Testis (tissue), 3 donors: ENCODE measurements around the gene SMURF2. TPM values are rescaled to one million over a fixed set of nuclear protein-coding genes. Genes with fewer than 3 reads are reported as not detected.

Experiments
- DNase-seq: peaks from one replicate; pipeline ENCODE4 v3.0.0-alpha.2; 2019
- H3K27ac ChIP-seq, 2 donors: fragments of 200-600 bp; sonication (generic); one replicate each; pipeline ENCODE4 v1.5.1; 2019
- H3K27me3 ChIP-seq: fragments of 200-600 bp; sonication (generic); one replicate; pipeline ENCODE4 v1.5.1; 2019
- H3K36me3 ChIP-seq: fragments of 200-600 bp; sonication (generic); one replicate; pipeline ENCODE4 v1.5.1; 2017; ENCODE audit warnings: low read depth; ENCODE audit errors: missing control alignments
- H3K4me1 ChIP-seq: fragments of 200-600 bp; sonication (generic); one replicate; pipeline ENCODE4 v1.5.1; 2019
- H3K4me3 ChIP-seq, 2 donors: fragments of 200-600 bp; sonication (generic); one replicate each; pipeline ENCODE4 v1.5.1; 2017 to 2019
- H3K9me3 ChIP-seq: fragments of 200-600 bp; sonication (generic); one replicate; pipeline ENCODE4 v1.5.1; 2017
- CTCF ChIP-seq, 3 experiments: fragments of 450-650 bp in 2 of 3; fragments of 200-600 bp in 1 of 3; sonication (generic) in 1 of 3; IDR thresholded peaks; one replicate each; pipeline ENCODE4 v1.5.1; 2016 to 2019; ENCODE audit warnings: antibody characterized with exemption in 3 of 3, mild to moderate bottlenecking in 2 of 3, moderate library complexity in 1 of 3
- POLR2A ChIP-seq: fragments of 450-650 bp; IDR thresholded peaks from one replicate; pipeline ENCODE4 v1.6.1; 2017; ENCODE audit warnings: antibody characterized with exemption, mild to moderate bottlenecking, moderate library complexity
- WGBS, 2 donors: methylation state at CpG; one replicate each; pipeline ENCODE4 v1.1.5; 2018; 5-methylcytosine and 5-hydroxymethylcytosine counted together
- intact Hi-C: fragments of 100-400 bp; cut with DNase I; formaldehyde crosslinking; loops from one replicate; pipeline ENCODE4 v1.15.1; 2023; ENCODE audit warnings: low total_unique reads
- polyA plus RNA-seq: library from polyadenylated mRNA; stranded (reverse); fragments of 350-450 nt; fragmentation: Illumina TruSeq; extraction: RNeasy Lipid Tissue Mini Kit (QIAGEN cat#74804); gene quantifications from one replicate; pipeline ENCODE4 v1.2.3, GENCODE V29; 2014; ENCODE audit warnings: low read depth, low replicate concordance; ENCODE audit not compliant: insufficient read depth
- total RNA-seq, 2 donors: library from RNA; depleted of rRNA; stranded (reverse); fragments of >200 nt; gene quantifications; one replicate each; pipeline ENCODE4 v1.2.3, GENCODE V29; 2016

SMURF2 gene
- total and polyA plus RNA-seq, 3 donors from 2014 or later: 28.9 to 50.0 (median 32.2) TPM

GRCh38 chr17:64533784-64534183, 128.3 kb downstream of the SMURF2 start:
- no peaks in the 10 kb centered on the region for H3K36me3 ChIP-seq
- peak overlapping the region; percentile 28 to 34 for H3K27ac ChIP-seq
- no peak for DNase-seq
- intact Hi-C loops: no loop called here
- peaks cover 23% of the 10 kb centered on the region for H3K4me1 ChIP-seq
- H3K9me3 ChIP-seq: no peaks in the 10 kb centered on the region
- H3K4me3 ChIP-seq: no peak overlapping the region
- H3K27me3 ChIP-seq: no peaks in the 10 kb centered on the region
- WGBS, 2 donors: 26 to 42% methylated on average over 2 of the region's 2 CpGs
- TF ChIP-seq POLR2A (no peak), CTCF (IDR thresholded peaks at IDR 0.05) (no peak)

GRCh38 chr17:64532409-64532808, 129.7 kb downstream of the SMURF2 start:
- no peaks in the 10 kb centered on the region for H3K9me3 ChIP-seq
- DNase-seq: no peak
- H3K4me3 ChIP-seq: no peak overlapping the region
- H3K4me1 ChIP-seq: peaks cover 23% of the 10 kb centered on the region
- no peak for TF ChIP-seq CTCF (IDR thresholded peaks at IDR 0.05)
- no peak for TF ChIP-seq POLR2A
- H3K36me3 ChIP-seq: no peaks in the 10 kb centered on the region
- intact Hi-C loops: no loop called here
- no peaks in the 10 kb centered on the region for H3K27me3 ChIP-seq
- 81 to 87% methylated on average over 5 of the region's 5 CpGs for WGBS, 2 donors
- H3K27ac ChIP-seq: peak overlapping the region; percentile 5 to 22

DNA sequence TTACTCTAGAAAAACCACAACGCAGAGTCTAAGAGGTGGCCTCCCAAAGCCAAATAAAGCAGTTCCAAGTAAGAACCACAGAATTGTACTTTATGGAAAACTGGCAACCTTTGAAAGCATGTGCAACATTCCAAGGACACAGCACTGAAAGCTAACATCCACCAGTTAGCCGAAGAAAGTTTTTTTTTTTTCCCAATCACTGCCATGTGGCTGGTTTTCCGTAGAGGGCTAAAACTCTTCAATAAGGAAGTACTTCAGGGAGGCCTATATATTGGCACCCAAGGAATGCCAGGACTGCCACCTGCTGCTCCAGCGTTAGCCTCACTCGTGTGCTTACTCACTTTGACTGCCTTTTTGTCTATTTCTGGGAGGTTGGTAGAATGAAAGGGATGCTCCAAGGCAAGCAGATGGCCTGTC, 130.1 kb downstream of the SMURF2 start:
- no peaks in the 10 kb centered on the region for H3K36me3 ChIP-seq
- WGBS, 2 donors: 37 to 43% methylated on average over 5 of the region's 5 CpGs
- intact Hi-C loops: no loop called here

DNA sequence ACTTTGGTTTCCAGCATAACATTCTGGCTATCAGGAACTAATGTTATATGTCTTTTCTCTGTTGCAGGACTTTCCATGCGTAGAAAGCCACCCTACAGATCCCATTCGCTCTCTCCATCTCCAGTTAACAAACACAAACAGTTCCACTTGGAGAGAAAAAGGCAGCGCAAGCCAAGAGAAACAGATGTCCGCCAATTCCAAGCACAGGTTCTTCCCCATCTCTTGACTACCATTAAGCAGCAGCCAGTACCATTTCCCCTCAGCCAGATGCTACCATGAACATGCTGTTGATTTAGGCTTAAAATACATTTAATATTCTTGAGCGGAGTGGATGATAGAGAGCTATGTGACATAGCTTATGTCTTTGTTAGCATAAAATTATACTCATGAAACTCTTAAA, 132.9 kb downstream of the SMURF2 start:
- intact Hi-C loops: no loop called here
- Histone ChIP-seq H3K27ac (no peak overlapping the region), H3K4me3 (no peak overlapping the region), H3K27me3 (no peaks in the 10 kb centered on the region), H3K9me3 (no peaks in the 10 kb centered on the region), H3K36me3 (no peaks in the 10 kb centered on the region), H3K4me1 (peaks cover 23% of the 10 kb centered on the region)
- WGBS, 2 donors: 51 to 67% methylated on average over 5 of the region's 5 CpGs
- no peak for DNase-seq
- TF ChIP-seq POLR2A (no peak), CTCF (IDR thresholded peaks at IDR 0.05) (no peak)

More for the DNA sequence above, 130.1 kb downstream of the SMURF2 start:
- DNase-seq: peak; percentile 43
- Histone ChIP-seq H3K4me1 (peaks cover 23% of the 10 kb centered on the region), H3K9me3 (no peaks in the 10 kb centered on the region), H3K27me3 (no peaks in the 10 kb centered on the region), H3K27ac (peak overlapping the region; percentile 5 to 22), H3K4me3 (no peak overlapping the region)
- TF ChIP-seq POLR2A: no peak
- TF ChIP-seq CTCF (IDR thresholded peaks at IDR 0.05): no peak

DNA sequence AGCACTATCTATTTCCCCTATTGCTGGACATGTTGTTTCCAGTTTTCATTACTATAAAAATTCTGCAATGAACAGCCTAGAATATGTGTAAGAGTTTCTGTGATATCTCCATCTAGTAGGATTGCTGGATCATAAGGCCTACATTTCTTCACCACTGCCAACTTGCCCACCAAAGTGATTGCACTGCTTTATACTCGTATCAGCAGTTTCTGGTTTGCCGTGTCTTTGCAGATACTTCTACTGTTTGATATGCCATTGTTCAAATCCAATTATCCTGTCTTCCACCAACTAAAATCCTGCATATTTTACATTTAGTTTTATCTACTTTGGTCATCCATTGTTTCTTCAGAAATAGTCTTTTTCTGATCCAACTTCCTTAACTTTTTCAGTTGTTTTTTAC, 134.2 kb downstream of the SMURF2 start:
- WGBS, 2 donors: 92 to 95% methylated on average over 2 of the region's 2 CpGs
- intact Hi-C loops: no loop called here

More for the DNA sequence above, 134.2 kb downstream of the SMURF2 start:
- Histone ChIP-seq H3K9me3 (no peaks in the 10 kb centered on the region), H3K27me3 (no peaks in the 10 kb centered on the region), H3K27ac (no peak overlapping the region), H3K4me3 (no peak overlapping the region), H3K4me1 (peaks cover 17% of the 10 kb centered on the region), H3K36me3 (no peaks in the 10 kb centered on the region)
- TF ChIP-seq CTCF (IDR thresholded peaks at IDR 0.05): no peak
- no peak for TF ChIP-seq POLR2A
- DNase-seq: no peak
